GM19193 (cell line): ENCODE results near the gene TRPM1.

Source experiments
- POLR2A ChIP-seq: IDR thresholded peaks from 4 replicates; pipeline ENCODE4 v1.6.1; 2011; ENCODE audit not compliant: insufficient read depth, insufficient read length; ENCODE audit errors: extremely low read depth

TRPM1 gene

GRCh38 chr15:31051496-31052080 is 49.9 kb downstream of the TRPM1 start:
- TF ChIP-seq POLR2A, result no peak

GRCh38 chr15:31050953-31051352 is 50.6 kb downstream of the TRPM1 start:
- TF ChIP-seq POLR2A, result no peak

GRCh38 chr15:31049682-31050615 is 51.6 kb downstream of the TRPM1 start:
- TF ChIP-seq POLR2A, result no peak

GRCh38 chr15:31049111-31049510 is 52.4 kb downstream of the TRPM1 start:
- no peak for TF ChIP-seq POLR2A

- TF ChIP-seq POLR2A, result no peak
Measured at GRCh38 chr15:31047437-31047836, 54.1 kb downstream of the TRPM1 start.

GRCh38 chr15:31046759-31047359 is 54.7 kb downstream of the TRPM1 start:
- no peak for TF ChIP-seq POLR2A

GRCh38 chr15:31045606-31046005 is 55.9 kb downstream of the TRPM1 start:
- no peak for TF ChIP-seq POLR2A

GRCh38 chr15:31042751-31043150 is 58.8 kb downstream of the TRPM1 start:
- no peak for TF ChIP-seq POLR2A

- TF ChIP-seq POLR2A, result no peak
Measured at GRCh38 chr15:31041610-31042009, 59.9 kb downstream of the TRPM1 start.

GRCh38 chr15:31040611-31041010 is 60.9 kb downstream of the TRPM1 start:
- TF ChIP-seq POLR2A, result no peak

GRCh38 chr15:31039961-31040360 is 61.6 kb downstream of the TRPM1 start:
- no peak for TF ChIP-seq POLR2A

- no peak for TF ChIP-seq POLR2A
Measured at GRCh38 chr15:31037731-31038477, 63.6 kb downstream of the TRPM1 start.

GRCh38 chr15:31036783-31037182 is 64.7 kb downstream of the TRPM1 start:
- no peak for TF ChIP-seq POLR2A

- TF ChIP-seq POLR2A, result no peak
Measured at GRCh38 chr15:31035610-31036009, 65.9 kb downstream of the TRPM1 start.

- no peak for TF ChIP-seq POLR2A
Measured at GRCh38 chr15:31034152-31034551, 67.4 kb downstream of the TRPM1 start.
